Fibroblast of gingiva (primary cell): ENCODE results near the gene MIPEP.
"Not testable (repeated sequence)": the region's sequence is repeated elsewhere in the genome, so short reads cannot be mapped to it uniquely, and the experiment has no call there.

Experiments
- DNase-seq: peaks from one replicate; pipeline ENCODE4 v3.0.0-alpha.2; 2011; ENCODE audit warnings: low read depth

Gene MIPEP

GRCh38 chr13:23749288-23749873 is 139.8 kb downstream of the MIPEP start:
- peak; percentile 10 for DNase-seq

DNA sequence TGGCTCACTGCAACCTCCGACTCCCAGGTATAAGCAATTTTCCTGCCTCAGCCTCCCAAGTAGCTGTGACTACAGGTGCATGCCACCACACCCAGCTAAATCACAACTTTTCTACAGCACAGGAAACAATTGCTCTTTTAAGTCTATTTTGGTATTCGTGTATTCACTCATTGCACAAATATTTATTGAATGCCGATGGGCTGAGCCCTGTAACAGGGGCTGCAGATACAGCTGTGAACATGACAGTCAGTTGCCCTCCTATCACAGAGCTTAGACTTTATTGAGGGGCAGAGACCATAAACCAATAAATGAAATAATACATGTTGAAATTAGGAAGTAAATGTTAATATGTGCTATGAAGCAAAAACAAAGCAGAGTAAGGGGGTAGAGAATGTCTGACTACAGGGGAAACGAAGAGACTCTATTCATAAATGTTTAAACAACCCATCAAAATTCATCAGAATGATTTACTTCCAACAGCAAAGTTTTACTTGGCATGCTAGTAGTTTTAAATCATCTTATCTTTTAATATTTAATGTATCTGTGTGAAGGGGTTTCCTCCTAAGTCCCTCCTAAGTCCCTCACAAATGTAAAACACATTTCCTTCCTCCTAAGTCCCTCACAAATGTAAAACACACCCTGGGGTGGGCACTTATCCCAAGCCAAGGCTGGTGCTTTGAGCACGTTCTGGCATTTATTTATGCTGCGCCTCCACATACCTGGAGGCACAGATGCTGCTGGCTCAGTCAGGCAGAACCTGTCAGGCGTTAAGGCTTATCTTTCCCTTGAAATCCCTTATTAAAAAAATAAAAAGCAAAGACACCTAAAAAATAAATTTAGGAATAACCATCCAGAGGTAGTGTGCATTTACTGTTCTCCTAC is 140.8 kb downstream of the MIPEP start:
- no peak for DNase-seq

GRCh38 chr13:23746141-23746540 is 143.1 kb downstream of the MIPEP start:
- not testable (repeated sequence) for DNase-seq

GRCh38 chr13:23744315-23744714 is 144.9 kb downstream of the MIPEP start:
- DNase-seq, result no peak

DNA sequence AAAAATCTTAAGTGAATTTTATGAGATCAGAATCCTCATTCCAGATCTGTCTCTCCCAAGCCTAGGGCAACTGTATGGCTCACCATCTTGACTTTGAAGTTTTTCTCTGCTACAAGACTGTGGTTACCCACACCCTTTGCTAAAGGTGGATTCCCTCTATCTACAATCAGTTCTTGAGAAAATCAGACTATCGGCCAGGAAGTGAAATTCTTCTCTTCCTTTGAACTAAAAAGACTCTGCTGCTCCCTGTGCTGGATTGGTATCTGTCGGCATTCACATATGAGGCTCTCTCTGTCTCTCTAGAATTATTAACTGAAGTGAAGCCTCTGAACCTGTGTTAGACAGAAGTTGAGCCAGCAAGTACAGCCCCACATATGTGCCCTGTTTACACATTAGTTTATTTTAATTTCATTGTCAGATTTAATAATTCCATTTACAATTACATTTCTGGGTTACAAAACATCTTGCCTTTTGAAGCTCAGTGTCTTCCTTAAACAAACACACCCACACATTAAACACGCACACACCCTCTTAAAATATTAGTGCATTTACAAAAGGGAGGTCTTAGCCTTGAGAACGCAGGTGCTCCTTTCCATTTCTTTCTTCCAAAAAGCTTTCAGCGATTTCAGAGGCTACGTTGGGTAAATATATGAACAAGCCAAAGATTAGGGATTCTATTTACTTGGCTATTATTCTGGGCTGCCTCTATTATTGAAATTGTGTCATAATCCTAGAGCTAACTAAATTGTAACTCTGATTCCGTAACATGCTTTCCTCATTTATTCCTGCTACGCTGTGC is 145.7 kb downstream of the MIPEP start:
- no peak for DNase-seq

DNA sequence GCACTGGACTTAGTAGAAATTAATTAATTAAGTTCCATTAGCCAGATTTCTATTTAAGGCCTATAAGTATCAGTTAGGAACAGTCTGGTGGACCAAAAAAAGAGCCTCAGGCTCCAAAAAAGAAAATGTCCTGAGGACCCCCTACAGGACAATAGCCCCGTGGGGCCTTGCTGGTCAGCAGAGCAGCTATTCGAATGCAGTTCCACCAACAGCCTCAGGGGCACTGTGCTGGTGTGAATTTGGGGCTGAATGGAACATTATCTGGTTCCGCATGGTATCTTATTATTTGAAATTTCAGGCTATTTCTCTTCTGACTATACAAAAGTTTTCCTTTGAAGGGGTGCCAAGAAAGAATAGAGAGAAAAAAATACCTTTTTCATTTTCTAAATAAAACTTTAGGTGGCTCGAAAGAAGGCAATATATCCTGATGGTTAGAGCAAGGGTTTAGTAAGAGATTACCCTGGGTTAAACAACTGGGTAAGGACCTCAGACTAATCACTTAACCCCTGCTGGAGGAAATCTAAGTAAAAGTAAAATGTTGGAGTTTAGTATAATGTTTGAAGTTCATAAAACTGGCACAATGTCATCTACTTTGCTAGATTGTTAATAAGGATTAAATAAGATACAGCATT is 147.2 kb downstream of the MIPEP start:
- no peak for DNase-seq

GRCh38 chr13:23740002-23740401 is 149.2 kb downstream of the MIPEP start:
- no peak for DNase-seq

DNA sequence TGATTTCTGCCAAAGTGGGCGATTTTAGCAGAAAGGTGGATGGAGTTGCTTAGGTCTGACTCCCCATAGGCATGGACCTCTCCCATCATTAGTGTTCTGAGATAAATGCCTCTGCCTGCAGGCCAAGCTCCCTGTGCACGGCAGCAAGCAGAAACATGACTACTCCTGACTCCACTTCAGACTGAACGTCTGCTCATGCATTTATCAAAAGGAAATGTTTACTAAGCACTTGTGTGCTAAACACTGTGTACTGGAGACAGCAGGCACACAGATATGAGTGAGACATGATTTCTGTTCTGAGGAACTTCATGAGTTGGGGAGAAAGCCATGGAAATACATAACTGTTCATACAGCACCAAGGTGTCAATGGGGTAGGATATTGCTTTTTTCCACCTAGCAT is 149.6 kb downstream of the MIPEP start:
- no peak for DNase-seq

- no peak for DNase-seq
Measured at GRCh38 chr13:23736541-23736940, 152.7 kb downstream of the MIPEP start.

DNA sequence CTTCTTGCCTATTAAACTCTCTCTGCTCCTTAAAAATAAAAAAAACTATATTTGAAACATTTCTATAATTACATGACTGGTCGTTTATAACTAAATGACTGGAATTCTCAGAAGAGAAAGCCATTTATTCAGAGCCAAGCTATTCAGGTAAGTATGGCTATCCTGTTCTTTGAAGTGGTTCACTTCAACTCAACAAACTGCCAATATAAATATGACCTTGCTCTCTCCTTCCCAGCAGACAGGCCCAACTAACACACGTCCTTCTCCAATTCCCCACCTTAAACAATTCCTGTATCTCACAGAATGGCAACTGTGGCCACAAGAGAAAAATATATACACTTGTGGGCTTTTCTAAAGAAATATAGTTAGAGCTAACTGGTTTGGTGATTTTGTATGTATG is 153.9 kb downstream of the MIPEP start:
- no peak for DNase-seq

DNA sequence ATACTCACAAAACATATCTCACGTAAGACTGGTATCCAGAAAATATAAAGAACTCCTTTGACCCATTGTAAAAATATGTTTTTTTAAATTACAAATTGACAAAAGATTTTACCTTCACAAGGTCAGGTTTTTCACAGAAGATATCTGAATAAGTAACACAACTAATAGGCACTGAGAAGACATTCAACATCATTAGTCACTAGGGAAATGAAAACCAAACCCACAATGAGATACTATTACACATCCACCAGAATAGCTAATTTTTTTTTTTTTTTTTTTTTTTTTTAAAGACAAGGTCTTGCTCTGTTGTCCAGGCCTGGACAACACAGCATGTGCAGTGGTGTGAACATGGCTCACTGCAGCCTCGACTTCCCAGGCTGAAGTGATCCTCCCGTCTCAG is 157.5 kb downstream of the MIPEP start:
- no peak for DNase-seq

DNA sequence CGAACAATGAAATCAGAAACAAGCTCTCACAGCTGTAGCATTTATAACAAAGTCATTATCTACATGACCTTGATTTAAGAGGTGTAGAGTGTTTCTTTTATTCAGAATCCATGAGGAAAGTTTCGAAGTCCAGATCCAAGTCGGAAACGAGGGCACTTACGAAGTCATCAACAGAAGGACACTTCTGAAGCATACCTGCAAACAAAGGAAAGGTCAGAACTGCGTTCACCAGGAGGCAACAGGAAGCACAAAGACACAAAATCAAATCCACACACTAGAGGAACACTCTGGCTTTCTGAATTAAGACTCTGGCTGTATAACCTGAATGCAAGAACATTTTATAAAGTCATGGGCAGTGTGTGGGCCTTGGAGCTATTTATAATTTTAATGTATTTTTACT is 158.9 kb downstream of the MIPEP start:
- DNase-seq, result no peak

GRCh38 chr13:23729531-23729930 is 159.7 kb downstream of the MIPEP start:
- no peak for DNase-seq

- DNase-seq, result no peak
Measured at GRCh38 chr13:23728807-23729206, 160.4 kb downstream of the MIPEP start.

DNA sequence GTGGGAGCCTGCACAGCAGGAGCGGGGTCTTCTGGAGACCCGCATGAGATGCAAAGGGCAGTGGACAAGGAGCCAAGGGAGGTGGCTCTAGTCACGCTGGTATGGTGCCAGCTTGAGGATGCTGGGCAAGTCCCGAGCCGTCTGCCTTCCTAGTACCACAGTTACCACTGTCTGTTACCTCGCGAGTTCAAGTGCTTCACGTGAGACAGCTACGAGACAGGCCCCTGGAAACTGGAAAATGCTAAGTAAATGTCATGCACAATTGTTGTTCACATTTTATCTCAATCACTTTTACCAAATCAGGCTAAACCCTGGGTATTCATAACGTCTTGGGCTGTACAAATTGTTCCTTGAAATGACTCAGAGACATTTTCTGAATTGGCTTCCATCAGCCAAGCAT is 163.3 kb downstream of the MIPEP start:
- DNase-seq, result no peak

DNA sequence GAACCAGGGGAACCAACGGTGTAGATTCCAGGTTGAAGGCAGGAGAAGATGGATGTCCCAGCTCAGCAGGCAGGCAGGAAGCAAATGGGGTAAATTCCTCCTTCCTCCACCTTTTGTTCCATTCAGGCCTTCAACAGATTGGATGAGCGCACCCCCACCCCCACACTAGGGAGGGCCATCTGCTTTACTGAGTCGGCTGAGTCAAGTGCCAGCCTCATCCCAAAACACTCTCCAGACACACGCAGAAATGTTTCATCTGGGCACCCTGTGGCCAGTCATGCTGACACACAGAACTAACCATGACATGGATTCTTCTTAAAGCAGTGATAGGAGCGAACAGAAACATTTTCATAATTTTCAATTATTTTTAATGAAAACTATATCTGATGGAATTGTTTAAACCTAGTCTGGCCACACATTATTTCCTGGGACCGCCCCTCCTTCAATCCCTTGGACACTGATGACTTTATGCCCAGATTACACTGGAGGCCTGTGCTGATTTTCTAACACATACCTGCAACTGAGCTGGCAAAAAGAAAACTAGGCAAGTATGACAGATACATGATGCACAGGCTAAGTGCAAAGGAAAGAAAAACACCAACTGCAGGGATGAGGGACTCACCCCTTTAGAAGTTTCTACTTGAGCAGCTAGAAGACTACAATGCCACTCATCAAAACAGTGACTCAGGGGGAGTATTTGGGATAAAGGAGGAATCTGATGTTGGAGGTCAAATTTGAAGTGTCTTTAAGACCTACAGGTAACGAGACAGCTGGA is 164.8 kb downstream of the MIPEP start:
- DNase-seq, result no peak

DNA sequence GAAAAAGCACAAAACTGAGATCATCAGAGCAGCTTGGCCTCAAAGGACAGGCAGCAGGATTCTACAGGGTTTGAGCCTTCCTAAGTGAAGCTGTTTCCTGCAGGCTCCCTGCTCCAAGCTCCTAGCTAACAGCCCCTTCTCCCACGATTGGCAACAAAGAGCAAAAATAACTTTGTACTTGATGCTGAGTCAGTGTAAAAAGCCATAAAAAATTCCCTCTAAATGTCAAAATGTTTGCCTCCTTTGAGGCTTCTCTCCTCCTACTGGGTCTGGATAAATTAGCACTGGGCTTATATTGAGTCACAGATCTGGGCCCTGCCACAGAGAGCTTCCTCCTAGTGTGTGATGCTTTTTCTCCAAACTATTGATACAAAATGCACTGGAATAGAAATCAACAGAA is 165.7 kb downstream of the MIPEP start:
- peak; percentile 13 for DNase-seq

GRCh38 chr13:23722726-23723453 is 166.3 kb downstream of the MIPEP start:
- DNase-seq, result no peak

GRCh38 chr13:23718996-23719395 is 170.2 kb downstream of the MIPEP start:
- no peak for DNase-seq

- no peak for DNase-seq
Measured at GRCh38 chr13:23716401-23716800, 172.8 kb downstream of the MIPEP start.

- no peak for DNase-seq
Measured at GRCh38 chr13:23715762-23716235, 173.4 kb downstream of the MIPEP start.
